HFFc6 (cell line): ENCODE data around the gene NR1I3. TPM values are rescaled to one million over a fixed set of nuclear protein-coding genes. Genes with fewer than 3 reads are reported as not detected.

Experiments
- DNase-seq: peaks from one replicate; pipeline ENCODE4 v3.0.0-alpha.2; 2018
- H3K27ac Mint-ChIP-seq: 2 replicates; pipeline ENCODE4 v1.8.0; 2020; ENCODE audit warnings: mild to moderate bottlenecking, mixed read lengths
- H3K27me3 Mint-ChIP-seq: 2 replicates; pipeline ENCODE4 v1.8.0; 2021; ENCODE audit warnings: mild to moderate bottlenecking, moderate library complexity, mixed read lengths; ENCODE audit not compliant: insufficient read depth
- H3K36me3 Mint-ChIP-seq: 2 replicates; pipeline ENCODE4 v1.8.0; 2021; ENCODE audit warnings: low read depth, mixed read lengths
- H3K4me1 Mint-ChIP-seq: 2 replicates; pipeline ENCODE4 v1.8.0; 2020; ENCODE audit warnings: low read depth, mixed read lengths
- H3K4me3 Mint-ChIP-seq: 2 replicates; pipeline ENCODE4 v1.8.0; 2020; ENCODE audit warnings: mild to moderate bottlenecking, moderate library complexity, mixed read lengths
- H3K9me3 Mint-ChIP-seq: 2 replicates; pipeline ENCODE4 v1.8.0; 2020; ENCODE audit warnings: mild to moderate bottlenecking, mixed read lengths
- CTCF ChIP-seq: fragments of 200-600 bp; sonication (generic); IDR thresholded peaks from 2 replicates; pipeline ENCODE4 v1.5.0; 2021; ENCODE audit warnings: antibody characterized with exemption, mild to moderate bottlenecking
- microRNA-seq: library from miRNA; unstranded; fragments of <30 nt; microRNA quantifications from one replicate; pipeline ENCODE4, GENCODE V29; 2019
- total RNA-seq, 6 experiments: library from RNA; stranded (reverse); fragmentation: NEBNext Ultra II Directional; extraction: Animal tissue kit (Norgen Biotek cat#: 25700); gene quantifications; 2 replicates in 1 of 6; 3 replicates in 5 of 6; pipeline ENCODE4 v1.2.3, GENCODE V29; 2021

Gene NR1I3
- total RNA-seq, 6 experiments from 2014 or later = not detected

- H3K36me3 Mint-ChIP-seq = peaks cover 10% of the 10 kb centered on the region
- H3K4me3 Mint-ChIP-seq = no peak overlapping the region
- H3K4me1 Mint-ChIP-seq = peaks cover 44% of the 10 kb centered on the region
- no peak overlapping the region; the same call in 1 of the 2 replicates for H3K27ac Mint-ChIP-seq
- no peak for TF ChIP-seq CTCF
- H3K9me3 Mint-ChIP-seq = no peaks in the 10 kb centered on the region; the same call in 1 of the 2 replicates
- DNase-seq = no peak
- peaks cover 3% of the 10 kb centered on the region for H3K27me3 Mint-ChIP-seq
Measured at GRCh38 chr1:161179698-161180097, 58.3 kb downstream of the NR1I3 start.

Small RNA genes lying within 50 kb of the gene (microRNA-seq; reads per million reads assigned to microRNA genes)
- gene MIR5187 = not detected

Other genes with a start within 250 kb of the NR1I3 start
- under 1 TPM in 4 of 6 experiments, not detected in 2; 0.05 to 0.38 (median 0.14) TPM for gene F11R, start 217.1 kb downstream of the NR1I3 start, total RNA-seq
- gene TSTD1, start 199.2 kb downstream of the NR1I3 start, total RNA-seq = not detected
- gene USF1, start 192.2 kb downstream of the NR1I3 start, total RNA-seq = 10 to 100 TPM; 31.2 to 38.0 (median 33.4) TPM
- not detected for gene ARHGAP30, start 168.3 kb downstream of the NR1I3 start, total RNA-seq
- gene NECTIN4, start 148.6 kb downstream of the NR1I3 start, total RNA-seq = under 1 TPM in 2 of 6 experiments, not detected in 4; 0.09 to 0.14 TPM
- gene KLHDC9, start 139.8 kb downstream of the NR1I3 start, total RNA-seq = 1 to 10 TPM; 1.3 to 2.7 (median 2.1) TPM
- 100 to 1,000 TPM in 2 of 6 experiments, 10 to 100 TPM in 4; 77.4 to 114 (median 92.8) TPM for gene PFDN2, start 120.2 kb downstream of the NR1I3 start, total RNA-seq
- 10 to 100 TPM; 26.2 to 35.1 (median 32.5) TPM for gene NIT1, start 120.1 kb downstream of the NR1I3 start, total RNA-seq
- 10 to 100 TPM; 29.8 to 39.2 (median 36.0) TPM for gene DEDD, start 105.5 kb downstream of the NR1I3 start, total RNA-seq
- 10 to 100 TPM; 83.8 to 92.6 (median 85.1) TPM for gene UFC1, start 84.2 kb downstream of the NR1I3 start, total RNA-seq
- 10 to 100 TPM; 16.6 to 18.9 (median 17.2) TPM for gene USP21, start 78.7 kb downstream of the NR1I3 start, total RNA-seq
- gene PPOX, start 71.8 kb downstream of the NR1I3 start, total RNA-seq = 10 to 100 TPM; 11.8 to 15.2 (median 13.5) TPM
- 10 to 100 TPM; 31.0 to 38.2 (median 35.4) TPM for gene B4GALT3, start 60.7 kb downstream of the NR1I3 start, total RNA-seq
- 1 to 10 TPM; 3.4 to 8.3 (median 6.5) TPM for gene ADAMTS4, start 39.1 kb downstream of the NR1I3 start, total RNA-seq
- gene NDUFS2, start 35.8 kb downstream of the NR1I3 start, total RNA-seq = 10 to 100 TPM; 81.5 to 90.8 (median 85.8) TPM
- 1 to 10 TPM in 1 of 6 experiments, under 1 TPM in 4, not detected in 1; 0.33 to 1.0 (median 0.53) TPM for gene FCER1G, start 22.9 kb downstream of the NR1I3 start, total RNA-seq
- not detected for gene APOA2, start 14.6 kb downstream of the NR1I3 start, total RNA-seq
- 10 to 100 TPM in 5 of 6 experiments, 1 to 10 TPM in 1; 9.8 to 13.6 (median 10.6) TPM for gene TOMM40L, start 12.1 kb downstream of the NR1I3 start, total RNA-seq
- gene PCP4L1, start 20.5 kb upstream of the NR1I3 start, total RNA-seq = not detected
- gene MPZ, start 71.8 kb upstream of the NR1I3 start, total RNA-seq = 1 to 10 TPM in 1 of 6 experiments, under 1 TPM in 5; 0.28 to 1.1 (median 0.64) TPM
- 100 to 1,000 TPM; 237 to 285 (median 247) TPM for gene SDHC, start 76.2 kb upstream of the NR1I3 start, total RNA-seq
- gene CFAP126, start 129.7 kb upstream of the NR1I3 start, total RNA-seq = not detected